ENCODE measurements around the gene OTOG. TPM values are rescaled to one million over a fixed set of nuclear protein-coding genes. Genes with fewer than 3 reads are reported as not detected.

The OTOG gene
- total RNA-seq, 6 experiments from 2014 or later, result not detected

- DNase-seq, result no peak
- TF ChIP-seq CTCF (IDR thresholded peaks at IDR 0.05), result peak; percentile 44; the same call in 1 of the 2 replicates
- Mint-ChIP-seq H3K9me3 (no peaks in the 10 kb centered on the region), H3K36me3 (ENCODE audit: low read depth) (no peaks in the 10 kb centered on the region), H3K4me1 (ENCODE audit: low read depth) (no peaks in the 10 kb centered on the region), H3K27ac (no peak overlapping the region), H3K4me3 (no peak overlapping the region), H3K27me3 (ENCODE audit: insufficient read depth) (peaks cover 9% of the 10 kb centered on the region)
Observed at GRCh38 chr11:17564687-17565042, 17.6 kb downstream of the OTOG start.

GRCh38 chr11:17568944-17569343 is 21.9 kb downstream of the OTOG start:
- no peak for DNase-seq
- H3K9me3 Mint-ChIP-seq, result no peaks in the 10 kb centered on the region
- H3K27me3 Mint-ChIP-seq (ENCODE audit: insufficient read depth), result peaks cover 16% of the 10 kb centered on the region
- no peaks in the 10 kb centered on the region for H3K4me1 Mint-ChIP-seq (ENCODE audit: low read depth)
- no peak overlapping the region for H3K4me3 Mint-ChIP-seq
- no peak for TF ChIP-seq CTCF (IDR thresholded peaks at IDR 0.05)
- H3K36me3 Mint-ChIP-seq (ENCODE audit: low read depth), result no peaks in the 10 kb centered on the region
- no peak overlapping the region for H3K27ac Mint-ChIP-seq

- Mint-ChIP-seq H3K36me3 (ENCODE audit: low read depth) (no peaks in the 10 kb centered on the region), H3K27ac (no peak overlapping the region), H3K4me3 (no peak overlapping the region), H3K4me1 (ENCODE audit: low read depth) (no peaks in the 10 kb centered on the region), H3K9me3 (no peaks in the 10 kb centered on the region), H3K27me3 (ENCODE audit: insufficient read depth) (peaks cover 16% of the 10 kb centered on the region)
- DNase-seq, result no peak
- no peak for TF ChIP-seq CTCF (IDR thresholded peaks at IDR 0.05)
Observed at GRCh38 chr11:17570034-17570433, 23.0 kb downstream of the OTOG start.

- H3K4me1 Mint-ChIP-seq (ENCODE audit: low read depth), result no peaks in the 10 kb centered on the region
- H3K9me3 Mint-ChIP-seq, result no peaks in the 10 kb centered on the region
- no peak for DNase-seq
- peaks cover 16% of the 10 kb centered on the region for H3K27me3 Mint-ChIP-seq (ENCODE audit: insufficient read depth)
- TF ChIP-seq CTCF (IDR thresholded peaks at IDR 0.05), result no peak
- H3K27ac Mint-ChIP-seq, result no peak overlapping the region
- H3K36me3 Mint-ChIP-seq (ENCODE audit: low read depth), result no peaks in the 10 kb centered on the region
- no peak overlapping the region for H3K4me3 Mint-ChIP-seq
Observed at GRCh38 chr11:17571431-17572358, 24.6 kb downstream of the OTOG start.

- no peak for TF ChIP-seq CTCF (IDR thresholded peaks at IDR 0.05)
- Mint-ChIP-seq H3K4me1 (ENCODE audit: low read depth) (no peaks in the 10 kb centered on the region), H3K36me3 (ENCODE audit: low read depth) (no peaks in the 10 kb centered on the region), H3K27ac (no peak overlapping the region), H3K27me3 (ENCODE audit: insufficient read depth) (peaks cover 16% of the 10 kb centered on the region), H3K9me3 (no peaks in the 10 kb centered on the region), H3K4me3 (no peak overlapping the region)
- no peak for DNase-seq
Observed at GRCh38 chr11:17572359-17572690, 25.3 kb downstream of the OTOG start.

Data from HFFc6 (cell line).